Kidney tubule cell (primary cell): Measurements from ENCODE around the gene ERG.

ENCODE experiments used
- DNase-seq: peaks from one replicate; pipeline ENCODE4 v3.0.0-alpha.2; 2018; ENCODE audit warnings: low spot score

The ERG gene

GRCh38 chr21:38433471-38433870 lies 64.8 kb downstream of the ERG start:
- no peak for DNase-seq

- DNase-seq, result no peak
These were observed 67.8 kb downstream of the ERG start for GRCh38 chr21:38430401-38430984.

GRCh38 chr21:38429011-38429410 lies 69.3 kb downstream of the ERG start:
- no peak for DNase-seq

GRCh38 chr21:38428211-38428610 lies 70.1 kb downstream of the ERG start:
- no peak for DNase-seq

- no peak for DNase-seq
These were observed 73.8 kb downstream of the ERG start for GRCh38 chr21:38424305-38425019.

- DNase-seq, result no peak
These were observed 76.2 kb downstream of the ERG start for GRCh38 chr21:38422082-38422481.

GRCh38 chr21:38420140-38420539 lies 78.1 kb downstream of the ERG start:
- no peak for DNase-seq

GRCh38 chr21:38417726-38418125 lies 80.6 kb downstream of the ERG start:
- no peak for DNase-seq

GRCh38 chr21:38416791-38417190 lies 81.5 kb downstream of the ERG start:
- no peak for DNase-seq

- DNase-seq, result no peak
These were observed 84.2 kb downstream of the ERG start for GRCh38 chr21:38413958-38414548.

GRCh38 chr21:38410466-38410865 lies 87.8 kb downstream of the ERG start:
- no peak for DNase-seq

GRCh38 chr21:38409907-38410306 lies 88.4 kb downstream of the ERG start:
- DNase-seq, result no peak

- peak; percentile 31 for DNase-seq
These were observed 94.1 kb downstream of the ERG start for GRCh38 chr21:38404177-38404576.

- no peak for DNase-seq
These were observed 95.5 kb downstream of the ERG start for GRCh38 chr21:38402795-38403194.

GRCh38 chr21:38402291-38402690 lies 96.0 kb downstream of the ERG start:
- DNase-seq, result no peak

- DNase-seq, result no peak
These were observed 96.9 kb downstream of the ERG start for GRCh38 chr21:38401191-38401926.

GRCh38 chr21:38400195-38400919 lies 97.9 kb downstream of the ERG start:
- DNase-seq, result no peak

GRCh38 chr21:38399103-38399502 lies 99.2 kb downstream of the ERG start:
- no peak for DNase-seq

GRCh38 chr21:38396325-38396724 lies 102.0 kb downstream of the ERG start:
- DNase-seq, result no peak

GRCh38 chr21:38395581-38395980 lies 102.7 kb downstream of the ERG start:
- DNase-seq, result no peak

GRCh38 chr21:38392661-38393060 lies 105.6 kb downstream of the ERG start:
- no peak for DNase-seq

- DNase-seq, result no peak
These were observed 108.4 kb downstream of the ERG start for GRCh38 chr21:38389896-38390295.
